AML-193 (cell line): ENCODE measurements around the gene DMXL2.
"Not testable (repeated sequence)": the region's sequence is repeated elsewhere in the genome, so short reads cannot be mapped to it uniquely, and the experiment has no call there.

Experiments
- DNase-seq, 2 experiments: peaks; one replicate each; lab custom pipeline; 2025; lab: John Stamatoyannopoulos, UW

DMXL2 gene

DNA sequence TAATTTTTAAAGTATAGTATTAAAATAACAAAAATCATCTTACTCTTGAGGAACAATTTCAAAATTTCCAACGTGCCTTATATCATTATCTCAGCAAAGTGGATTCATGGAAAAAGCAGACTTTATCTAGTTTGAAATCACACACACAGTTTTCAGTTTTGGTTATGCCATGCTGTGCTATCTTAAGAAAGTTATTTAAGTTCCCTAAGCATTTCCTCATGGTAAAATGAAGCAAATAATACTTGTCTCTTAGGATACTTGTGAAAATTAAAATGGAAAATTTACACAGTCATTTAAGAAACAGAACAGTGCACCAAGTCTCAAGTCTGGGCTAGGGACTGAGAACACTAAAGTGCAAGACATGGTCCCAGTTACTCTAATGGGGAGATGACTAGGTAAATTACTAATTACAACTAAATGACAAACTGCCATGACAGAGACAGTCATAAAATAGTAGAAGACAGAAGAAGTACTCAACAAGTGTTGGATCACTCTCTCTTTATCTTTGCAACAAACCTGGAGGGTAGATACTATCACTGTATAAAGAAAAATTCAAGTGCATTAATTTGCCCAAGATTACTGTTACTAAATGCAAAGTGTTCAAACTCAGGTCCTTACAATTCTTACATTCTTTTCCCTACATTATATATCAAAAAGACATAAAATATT is 44.8 kb downstream of the DMXL2 start:
- no peak for DNase-seq

DNA sequence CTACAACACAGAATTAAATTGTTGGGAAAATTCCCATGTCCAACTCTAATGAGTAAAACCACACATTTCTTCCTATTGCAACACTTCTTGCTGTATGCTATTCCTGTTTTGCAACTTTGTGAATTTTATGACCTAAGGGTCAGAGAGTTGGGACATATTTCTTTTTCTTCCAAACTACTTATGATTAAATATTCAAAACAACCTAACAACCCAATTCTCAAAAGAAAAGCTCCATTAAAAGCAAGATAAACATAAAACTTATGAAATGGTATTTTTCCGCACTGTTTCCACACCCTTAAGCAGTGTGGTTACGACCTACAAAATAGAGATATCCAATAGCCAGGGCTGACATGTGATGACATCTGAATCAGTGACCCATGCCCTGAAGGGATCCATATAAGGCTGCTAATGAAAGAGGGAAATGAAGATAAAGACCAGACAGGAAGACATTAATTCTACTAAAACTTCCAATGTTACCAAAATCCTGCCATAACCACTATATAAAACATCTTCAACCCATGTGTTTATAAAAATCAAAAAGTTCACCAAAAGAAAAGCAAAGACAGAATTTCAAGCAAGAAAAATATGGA is 45.6 kb downstream of the DMXL2 start:
- DNase-seq = peak; percentile 90 to 94

DNA sequence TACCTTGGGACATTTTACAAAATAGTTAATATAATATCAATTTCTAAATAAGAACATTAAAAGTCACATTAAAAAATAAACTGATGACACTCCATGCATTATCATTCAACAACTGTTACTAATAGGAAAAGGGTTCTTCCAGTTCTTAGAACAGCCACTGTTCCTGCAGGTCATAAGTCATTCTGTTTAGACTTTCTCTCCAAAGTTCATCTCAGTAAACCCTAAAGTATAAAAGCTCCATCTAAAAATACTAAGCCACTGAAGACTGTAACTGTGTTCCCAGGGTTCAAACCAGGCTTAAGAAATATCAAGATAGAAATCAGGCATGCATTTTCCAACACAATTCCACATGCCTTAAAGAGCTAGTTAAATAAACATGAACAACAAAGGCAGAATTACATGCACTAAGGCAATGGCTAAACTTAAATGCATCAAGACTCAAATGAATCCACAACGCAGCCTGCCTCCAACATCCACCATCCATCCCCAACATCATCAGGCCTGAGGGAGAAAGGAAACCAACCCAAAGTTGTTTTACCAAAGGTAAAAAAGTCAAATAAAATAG is 46.2 kb downstream of the DMXL2 start:
- no peak for DNase-seq

DNA sequence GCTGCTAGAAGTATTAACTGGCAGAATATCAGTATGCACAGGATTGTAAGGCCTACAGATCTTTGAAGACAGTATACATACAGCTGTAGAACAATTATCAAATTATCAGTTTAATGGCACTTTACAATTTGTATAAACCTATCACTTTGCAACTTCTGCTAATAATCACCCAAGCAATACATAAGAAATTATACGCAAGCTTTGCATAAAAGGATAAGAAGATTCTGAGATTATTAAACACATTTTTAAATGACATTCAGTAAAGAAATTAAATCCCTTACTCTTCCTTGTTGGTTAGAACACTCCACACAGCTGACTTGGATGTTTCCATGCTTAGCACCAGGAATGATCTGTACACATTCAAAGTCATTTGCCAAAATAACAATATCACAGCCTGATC is 46.8 kb downstream of the DMXL2 start:
- DNase-seq = no peak

DNA sequence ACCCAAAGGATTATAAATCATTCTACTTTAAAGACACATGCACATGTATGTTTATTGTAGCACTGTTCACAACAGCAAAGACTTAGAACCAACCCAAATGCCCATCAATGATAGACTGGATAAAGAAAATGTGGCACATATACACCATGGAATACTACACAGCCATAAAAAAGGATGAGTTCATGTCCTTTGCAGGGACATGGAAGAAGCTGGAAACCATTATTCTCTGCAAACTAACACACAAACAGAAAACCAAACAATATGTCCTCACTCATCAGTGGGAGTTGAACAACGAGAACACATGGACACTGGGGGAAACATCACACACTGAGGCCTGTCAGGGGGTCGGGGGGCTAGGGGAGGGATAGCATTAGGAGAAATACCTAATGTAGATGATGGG is 49.2 kb downstream of the DMXL2 start:
- DNase-seq = not testable (repeated sequence)

DNA sequence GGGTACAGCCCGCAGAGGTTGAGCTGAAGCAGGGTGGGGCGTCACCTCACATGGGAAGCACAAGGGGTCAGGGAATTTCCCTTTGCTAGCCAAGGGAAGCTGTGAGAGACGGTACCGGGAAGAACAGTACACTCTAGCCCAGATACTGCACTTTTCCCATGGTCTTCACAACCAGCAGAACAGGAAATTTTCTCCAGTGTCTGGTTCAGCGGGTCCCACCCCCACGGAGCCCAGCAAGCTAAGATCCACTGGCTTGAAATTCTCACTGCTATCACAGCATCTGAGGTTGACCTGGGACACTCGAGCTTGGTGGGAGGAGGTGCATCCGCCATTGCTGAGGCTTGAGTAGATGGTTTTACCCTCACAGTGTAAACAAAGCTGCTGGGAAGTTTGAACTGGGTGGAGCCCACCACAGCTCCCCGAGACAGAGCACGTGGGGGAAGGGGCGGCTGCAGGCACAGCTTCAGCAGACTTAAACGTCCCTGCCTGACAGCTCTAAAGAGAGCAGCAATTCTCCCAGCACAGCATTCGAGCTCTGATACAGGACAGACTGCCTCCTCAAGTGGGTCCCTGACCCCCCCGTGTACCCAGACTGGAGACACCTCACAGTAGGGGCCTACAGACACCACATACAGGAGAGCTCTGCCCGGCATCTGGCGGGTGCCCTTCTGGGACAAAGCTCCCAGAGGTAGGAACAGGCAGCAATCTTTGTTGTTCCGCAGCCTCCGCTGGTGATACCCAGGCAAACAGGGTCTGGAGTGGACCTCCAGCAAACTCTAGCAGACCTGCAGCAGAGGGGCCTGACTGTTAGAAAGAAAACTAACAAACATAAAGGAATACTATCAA is 53.4 kb downstream of the DMXL2 start:
- not testable (repeated sequence) for DNase-seq

DNA sequence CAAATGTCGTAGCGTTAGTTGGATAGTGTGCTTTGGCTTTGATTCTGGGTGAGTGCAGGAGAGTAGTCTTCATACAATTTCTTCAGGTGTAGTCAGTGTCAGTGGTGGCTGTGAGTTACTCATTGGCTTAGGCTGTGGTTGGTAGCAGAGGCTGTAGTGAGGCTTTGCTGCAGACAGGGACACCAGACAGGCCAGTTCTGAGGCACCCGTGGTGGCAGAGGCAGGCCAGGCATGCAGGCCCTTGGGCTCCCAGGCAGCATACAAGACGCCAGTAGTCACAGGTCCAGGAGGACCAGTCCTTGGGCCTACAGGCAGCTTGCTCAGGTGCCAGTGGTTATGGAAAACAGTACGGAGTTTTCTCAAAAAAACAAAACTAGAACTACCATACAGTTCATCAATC is 61.3 kb downstream of the DMXL2 start:
- no peak for DNase-seq

DNA sequence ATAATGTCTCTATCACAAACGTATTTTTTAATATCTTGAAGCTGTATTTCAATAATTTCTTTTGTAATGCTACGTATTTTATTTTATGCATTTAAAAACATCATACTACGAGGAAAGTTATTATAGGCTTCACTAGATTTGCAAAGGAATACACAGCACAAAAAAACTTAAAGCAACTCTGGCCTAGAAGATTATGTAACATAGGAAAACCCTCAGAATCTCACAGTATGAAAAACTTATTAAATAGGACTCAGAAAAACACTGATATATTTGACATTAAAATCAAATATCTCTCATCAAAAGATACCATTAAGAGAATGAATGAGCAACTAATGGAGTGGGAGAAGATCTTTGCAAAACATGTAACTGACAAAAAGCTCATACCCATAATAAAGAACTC is 63.7 kb downstream of the DMXL2 start:
- no peak for DNase-seq

DNA sequence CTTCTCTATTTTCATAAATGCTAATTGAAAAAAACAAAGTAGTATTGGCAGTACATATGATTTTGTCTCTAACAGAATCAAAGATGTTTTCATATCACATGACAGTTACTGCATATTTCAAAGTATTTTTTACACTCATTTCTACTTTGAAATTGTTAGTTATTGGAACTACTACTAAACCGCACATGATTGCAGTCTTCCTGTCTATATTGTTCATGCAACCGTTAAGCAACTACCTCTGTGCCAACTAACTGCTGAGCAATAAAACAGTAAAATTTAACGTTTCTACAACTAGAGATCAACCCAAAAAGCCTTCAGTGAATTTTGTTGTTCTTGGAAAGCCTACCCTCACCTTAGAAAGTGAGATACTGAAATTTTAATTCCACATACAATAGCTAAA is 64.2 kb downstream of the DMXL2 start:
- peak; percentile 71 to 75 for DNase-seq

DNA sequence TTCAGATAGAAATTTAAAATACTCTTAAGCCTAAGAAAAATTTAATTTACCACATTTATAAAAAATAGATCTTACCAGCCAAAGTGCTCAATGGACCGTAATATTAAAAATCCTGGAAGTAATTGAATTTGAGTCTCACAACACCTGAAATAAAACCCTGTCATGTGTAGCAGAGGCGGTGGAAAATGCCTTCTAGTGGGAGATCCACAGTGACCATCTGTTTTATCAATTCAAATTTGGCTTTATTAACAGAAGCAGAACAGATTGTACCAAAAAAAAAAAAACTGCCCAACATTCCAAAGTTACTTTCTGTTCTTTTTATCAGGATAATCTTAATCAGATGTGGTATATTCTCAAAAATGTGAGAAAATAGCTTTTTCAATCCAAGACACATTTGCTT is 71.7 kb downstream of the DMXL2 start:
- DNase-seq = no peak

DNA sequence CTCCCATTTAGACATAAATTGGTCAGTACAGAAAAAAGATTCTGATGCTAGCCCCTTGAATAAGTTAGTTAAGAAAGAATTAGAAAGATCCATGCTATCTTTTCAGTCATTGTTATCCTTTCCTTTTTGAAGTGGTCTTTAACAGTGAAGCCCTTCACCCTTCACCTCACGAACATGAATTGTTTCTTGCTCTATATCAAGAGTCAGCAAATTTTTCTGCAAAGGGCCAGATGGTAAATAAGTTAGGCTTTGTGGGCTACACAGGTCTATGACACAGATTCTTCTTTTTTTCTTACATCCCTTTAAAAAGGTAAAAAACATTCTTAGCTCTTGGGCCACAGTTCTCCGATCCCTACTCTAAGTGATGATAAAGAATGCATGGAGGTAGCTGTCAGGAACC is 74.9 kb downstream of the DMXL2 start:
- DNase-seq = no peak

DNA sequence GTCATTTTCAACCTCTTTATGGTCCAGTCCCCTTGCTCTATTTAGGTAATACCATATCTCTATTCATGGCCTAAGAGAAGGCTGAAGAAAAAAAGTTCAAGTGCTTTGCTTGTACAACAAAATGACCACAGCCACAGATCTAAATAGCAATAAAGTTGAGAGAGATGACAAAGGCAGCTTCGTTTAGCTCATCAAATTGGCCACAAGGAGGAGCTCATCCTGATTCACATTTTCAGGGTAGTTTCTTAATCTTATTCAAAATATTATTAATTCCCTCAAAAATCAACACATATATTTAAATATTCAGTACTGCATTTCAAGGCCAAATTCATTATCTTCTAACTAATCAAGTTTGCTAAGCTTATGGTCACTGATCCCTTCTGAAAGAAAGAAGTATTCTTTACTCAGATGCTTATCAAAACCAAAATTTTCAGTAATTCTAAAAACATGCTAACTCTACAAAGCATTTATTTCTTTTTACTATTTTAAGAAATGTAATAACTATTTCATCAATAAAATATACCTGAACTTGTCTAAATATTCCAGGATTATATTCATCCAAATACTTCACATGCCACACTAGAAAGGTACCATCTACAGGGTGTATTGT is 85.5 kb downstream of the DMXL2 start:
- peak; percentile 17 to 62 for DNase-seq

DNA sequence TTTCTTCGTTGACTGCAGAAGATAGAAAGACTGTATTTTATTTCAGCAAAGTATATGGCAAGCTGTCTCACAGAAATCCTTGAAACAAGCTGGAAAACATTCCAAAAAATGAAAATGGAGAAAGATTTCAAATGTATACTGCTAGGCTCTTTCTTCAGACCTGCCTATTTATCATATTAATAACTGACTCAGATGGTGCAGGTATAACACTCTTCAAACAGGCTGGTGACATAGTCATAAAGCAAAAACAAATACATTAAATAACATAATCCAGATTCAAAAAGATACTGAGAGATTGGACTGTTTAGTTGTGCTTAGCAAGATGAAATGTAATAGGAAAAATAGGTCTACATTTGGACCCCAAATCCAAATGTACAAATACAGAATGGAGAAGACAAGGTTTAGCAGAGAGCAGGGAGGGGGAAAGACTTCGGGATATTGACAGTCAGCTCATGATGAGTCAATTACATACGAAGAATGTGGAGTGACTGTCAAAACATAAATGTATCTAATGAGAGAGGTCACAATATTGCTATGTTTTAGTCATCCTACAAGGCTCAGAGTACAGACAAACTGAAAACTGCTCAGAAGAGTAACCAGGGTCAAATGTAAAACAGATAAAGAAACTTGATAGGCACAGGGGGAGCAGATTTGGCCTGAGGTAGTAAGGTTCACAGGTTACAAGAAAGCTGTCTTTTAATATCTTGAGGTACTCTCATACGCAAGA is 88.7 kb downstream of the DMXL2 start:
- no peak for DNase-seq

DNA sequence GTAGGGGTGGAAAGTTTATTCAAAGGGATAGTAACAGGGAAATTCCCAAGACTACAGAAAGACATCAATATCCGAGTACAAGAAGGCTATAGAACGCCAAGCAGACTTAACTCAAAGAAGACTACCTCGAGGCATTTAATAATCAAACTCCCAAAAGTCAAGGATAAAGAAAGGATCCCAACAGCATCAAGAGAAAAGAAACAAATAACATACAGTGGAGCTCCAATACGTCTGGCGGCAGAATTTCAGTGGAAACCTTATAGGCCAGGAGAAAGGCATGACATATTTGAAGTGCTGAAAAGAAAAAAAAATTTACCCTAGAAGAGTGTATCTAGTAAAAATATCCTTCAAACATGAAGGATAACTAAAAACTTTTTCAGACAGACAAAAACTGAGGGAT is 95.6 kb downstream of the DMXL2 start:
- no peak for DNase-seq

DNA sequence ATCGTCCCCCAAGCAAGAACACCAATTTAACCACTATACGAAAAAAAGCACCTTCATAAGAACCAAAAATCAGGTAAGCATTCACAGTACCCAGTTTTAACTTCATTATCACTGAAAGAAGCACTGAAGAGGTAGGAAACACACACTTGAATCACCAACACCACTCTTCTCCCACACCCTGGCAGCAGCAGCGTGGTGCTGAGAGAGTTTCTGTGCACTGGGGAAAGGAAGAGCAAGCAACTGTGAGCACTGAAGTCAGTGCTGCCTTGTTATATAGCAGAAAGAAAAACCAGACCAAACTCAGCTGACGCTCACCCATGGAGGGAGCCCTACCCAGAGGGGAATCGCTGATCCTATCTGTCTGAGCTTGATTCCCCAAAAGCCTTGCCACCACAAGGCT is 98.2 kb downstream of the DMXL2 start:
- DNase-seq = no peak

DNA sequence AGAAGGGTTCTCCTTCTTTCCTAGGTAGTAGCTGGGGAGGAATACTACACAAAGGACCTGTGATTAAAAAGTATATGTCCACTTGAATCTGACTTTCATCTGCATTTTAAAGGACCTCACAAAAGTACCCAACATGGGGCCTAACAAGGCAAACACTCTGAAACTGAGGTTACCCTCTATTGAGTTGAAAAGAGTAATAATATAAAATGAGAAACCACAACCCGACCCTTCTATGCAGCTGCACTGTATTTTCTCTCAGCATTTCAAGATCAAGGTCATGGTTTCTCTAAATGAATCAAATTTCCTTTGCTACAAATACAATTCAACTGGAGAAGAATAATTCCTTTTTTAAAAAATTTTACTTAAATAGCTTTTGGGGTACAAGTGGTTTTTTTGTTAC is 106.3 kb downstream of the DMXL2 start:
- no peak for DNase-seq

DNA sequence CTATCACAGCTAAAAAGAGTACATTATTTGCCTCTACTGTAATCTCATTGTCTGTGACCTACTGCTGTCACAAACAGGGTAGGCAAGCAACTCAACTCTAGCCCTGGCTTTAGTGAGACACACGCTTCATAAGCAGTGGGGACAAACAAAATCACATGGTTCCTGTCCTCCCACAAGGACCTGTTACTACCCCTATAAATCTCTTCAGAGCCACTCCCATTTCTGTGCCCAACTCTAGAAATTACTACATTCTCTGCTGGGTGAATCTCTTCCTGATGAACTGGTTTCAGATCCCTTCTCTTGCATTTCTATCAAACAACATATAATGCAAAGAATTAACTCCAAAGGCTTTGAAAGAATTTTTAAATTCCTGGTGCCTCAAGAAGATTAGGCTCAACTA is 117.3 kb downstream of the DMXL2 start:
- DNase-seq = no peak

DNA sequence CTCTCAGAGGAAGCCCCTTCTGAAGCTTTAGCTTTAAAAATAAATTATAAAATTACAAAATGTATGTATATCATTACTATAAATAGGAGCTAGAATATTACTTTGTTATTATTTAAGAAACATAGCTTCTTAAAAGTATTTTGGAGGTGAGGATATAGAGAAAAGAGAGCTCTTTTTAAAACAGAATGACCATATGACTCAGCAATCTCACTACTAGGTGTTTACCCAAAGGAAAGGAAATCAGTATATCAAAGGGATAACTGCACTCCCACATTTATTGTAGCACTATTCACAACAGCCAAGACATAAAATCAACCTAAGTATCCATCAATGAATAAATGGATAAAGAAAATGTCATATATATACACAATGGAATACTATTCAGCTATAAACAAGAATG is 119.6 kb downstream of the DMXL2 start:
- DNase-seq = no peak

DNA sequence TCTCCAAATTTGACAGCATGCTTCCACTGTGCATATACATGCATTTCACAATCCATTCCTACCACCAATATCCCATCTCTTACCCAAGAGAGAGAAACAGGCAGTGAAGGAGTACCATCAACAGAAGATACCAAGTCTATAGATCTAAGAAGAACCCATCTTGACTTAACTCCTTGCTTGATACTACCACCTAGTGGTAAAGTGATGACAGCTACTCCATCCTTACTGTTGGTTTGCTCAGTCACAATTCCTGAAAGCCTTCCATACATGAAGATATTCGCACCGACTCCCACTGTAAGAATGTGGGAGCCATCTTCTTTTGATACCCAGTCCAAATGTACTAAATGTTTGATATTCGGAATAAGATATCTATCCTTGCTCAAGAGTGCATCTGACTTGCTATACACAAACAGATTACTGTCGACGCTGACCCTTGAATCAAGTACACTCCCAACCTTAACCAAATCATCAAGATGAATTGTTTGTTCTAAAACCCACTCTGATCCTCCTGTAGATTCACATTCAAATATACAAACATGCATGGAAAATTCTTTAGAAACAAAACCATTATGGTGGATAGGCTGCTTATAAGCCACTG is 123.1 kb downstream of the DMXL2 start:
- peak; percentile 18 to 41 for DNase-seq

DNA sequence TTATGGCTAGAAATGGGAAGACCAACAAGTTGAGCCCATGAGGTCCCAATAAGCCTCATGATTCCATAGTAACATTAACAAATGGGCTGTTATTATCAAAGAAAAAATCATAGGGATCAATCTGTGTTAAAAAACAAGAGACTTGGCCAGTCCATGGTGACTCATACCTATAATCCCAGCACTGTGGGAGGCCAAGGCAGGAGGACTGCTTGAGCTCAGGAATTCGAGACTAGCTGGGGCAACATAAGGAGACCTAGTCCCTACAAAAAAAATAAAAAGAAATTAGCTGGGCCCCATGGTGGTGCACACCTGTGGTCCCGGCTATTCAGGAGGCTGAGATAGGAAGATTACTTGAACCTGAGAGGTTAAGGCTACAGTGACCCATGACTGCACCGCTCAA is 124.8 kb downstream of the DMXL2 start:
- DNase-seq = no peak

DNA sequence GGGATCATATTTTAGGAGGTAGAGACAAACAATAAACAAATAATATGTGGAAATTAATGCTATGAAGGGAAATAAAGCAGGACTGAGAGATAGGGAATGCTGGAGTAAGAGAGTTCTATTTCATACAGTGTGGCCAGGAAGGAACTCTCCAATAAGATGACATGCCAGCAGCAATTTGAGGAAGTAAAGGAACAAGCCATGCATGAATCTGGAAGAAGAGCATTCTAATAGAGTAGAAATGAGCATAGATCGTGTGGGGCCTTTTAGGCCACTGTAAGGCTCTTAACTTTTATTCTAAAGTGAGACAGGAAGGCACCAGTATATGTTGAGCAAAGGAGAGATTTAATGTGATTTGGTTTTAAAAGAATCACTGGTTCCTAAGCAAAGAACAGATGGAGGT is 126.3 kb downstream of the DMXL2 start:
- no peak for DNase-seq
